Ovary (tissue), 3 donors: ENCODE measurements around the gene PRKD3.

Experiments
- POLR2A ChIP-seq: fragments of 450-650 bp; IDR thresholded peaks from one replicate; pipeline ENCODE4 v1.6.1; 2017; ENCODE audit warnings: antibody characterized with exemption, mild to moderate bottlenecking, moderate library complexity
- TF ChIP-seq, protein P1 (sequence below), 3 donors: fragments of 450-650 bp in 2 of 3; fragments of 200-600 bp in 1 of 3; IDR thresholded peaks; one replicate each; pipeline versions ENCODE4 v1.5.1 to v1.8.0; 2016 to 2022; ENCODE audit warnings: antibody characterized with exemption in 3 of 3, mild to moderate bottlenecking in 1 of 3
- donor health status: DM: no; HTN: no; CAD: no.

DNA sequence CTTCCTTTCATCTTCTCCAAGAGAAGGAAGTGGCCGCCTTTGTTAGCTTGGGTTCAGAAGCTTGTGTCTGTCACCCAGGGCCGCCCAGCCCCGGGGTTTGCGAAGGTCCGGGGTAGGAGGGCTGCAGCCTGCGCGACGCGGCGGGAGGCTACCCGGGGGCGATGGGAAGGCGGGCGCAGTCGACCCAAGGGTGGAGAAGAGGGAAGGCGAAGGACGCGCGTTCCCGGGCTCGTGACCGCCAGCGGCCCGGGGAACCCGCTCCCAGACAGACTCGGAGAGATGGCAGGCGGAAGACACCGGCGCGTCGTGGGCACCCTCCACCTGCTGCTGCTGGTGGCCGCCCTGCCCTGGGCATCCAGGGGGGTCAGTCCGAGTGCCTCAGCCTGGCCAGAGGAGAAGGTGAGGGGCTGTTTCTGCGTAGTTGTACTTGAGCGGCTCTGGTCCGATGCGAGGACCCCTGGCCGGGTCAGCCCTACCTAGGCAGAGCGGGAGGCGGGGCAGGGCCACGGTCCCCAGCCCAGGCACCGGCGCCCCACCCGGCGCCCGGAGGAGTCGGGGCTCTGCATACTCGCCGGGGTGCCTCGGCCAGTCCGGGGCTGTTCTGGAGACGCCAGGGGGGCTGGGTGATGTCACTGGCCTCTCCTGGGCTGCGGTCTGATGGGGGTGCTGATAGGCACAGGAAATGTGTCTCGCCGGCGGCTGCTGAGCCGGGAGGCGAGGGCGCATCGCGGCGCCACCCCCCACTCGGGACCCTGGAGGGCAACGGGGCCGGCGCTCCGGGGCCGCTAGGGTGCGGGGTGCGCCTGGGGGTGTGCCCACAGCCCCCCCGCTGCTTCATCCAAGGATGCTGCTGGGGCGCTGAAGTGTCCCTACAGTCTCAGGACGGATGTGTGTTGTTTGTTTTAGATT is 20.1 kb upstream of the PRKD3 start, which contains the start of gene QPCT:
- TF ChIP-seq, protein P1, sequence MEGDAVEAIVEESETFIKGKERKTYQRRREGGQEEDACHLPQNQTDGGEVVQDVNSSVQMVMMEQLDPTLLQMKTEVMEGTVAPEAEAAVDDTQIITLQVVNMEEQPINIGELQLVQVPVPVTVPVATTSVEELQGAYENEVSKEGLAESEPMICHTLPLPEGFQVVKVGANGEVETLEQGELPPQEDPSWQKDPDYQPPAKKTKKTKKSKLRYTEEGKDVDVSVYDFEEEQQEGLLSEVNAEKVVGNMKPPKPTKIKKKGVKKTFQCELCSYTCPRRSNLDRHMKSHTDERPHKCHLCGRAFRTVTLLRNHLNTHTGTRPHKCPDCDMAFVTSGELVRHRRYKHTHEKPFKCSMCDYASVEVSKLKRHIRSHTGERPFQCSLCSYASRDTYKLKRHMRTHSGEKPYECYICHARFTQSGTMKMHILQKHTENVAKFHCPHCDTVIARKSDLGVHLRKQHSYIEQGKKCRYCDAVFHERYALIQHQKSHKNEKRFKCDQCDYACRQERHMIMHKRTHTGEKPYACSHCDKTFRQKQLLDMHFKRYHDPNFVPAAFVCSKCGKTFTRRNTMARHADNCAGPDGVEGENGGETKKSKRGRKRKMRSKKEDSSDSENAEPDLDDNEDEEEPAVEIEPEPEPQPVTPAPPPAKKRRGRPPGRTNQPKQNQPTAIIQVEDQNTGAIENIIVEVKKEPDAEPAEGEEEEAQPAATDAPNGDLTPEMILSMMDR (IDR thresholded peaks at IDR 0.05) = no peak
- no peak for TF ChIP-seq POLR2A
